IPS-20b (cell line): ENCODE data around the gene ST3GAL2.
A peak's percentile ranks its signal among the peaks of the same experiment; 100 is the strongest.
"Not testable (repeated sequence)": the region's sequence is repeated elsewhere in the genome, so short reads cannot be mapped to it uniquely, and the experiment has no call there.

ENCODE experiments used
- H3K27ac ChIP-seq: one replicate; pipeline ENCODE4 v1.5.1; 2013; ENCODE audit warnings: low read length
- H3K27me3 ChIP-seq: 2 replicates; pipeline ENCODE4 v1.6.1; 2013; ENCODE audit warnings: mild to moderate bottlenecking, low read length, inconsistent platforms; ENCODE audit not compliant: insufficient read depth
- H3K36me3 ChIP-seq: 2 replicates; pipeline ENCODE4 v1.6.1; 2013; ENCODE audit warnings: low read depth, mild to moderate bottlenecking, inconsistent platforms, low read length, moderate library complexity; ENCODE audit not compliant: insufficient read depth
- H3K4me1 ChIP-seq: 2 replicates; pipeline ENCODE4 v1.6.1; 2013; ENCODE audit warnings: mild to moderate bottlenecking, control low read depth, inconsistent platforms, low read length, moderate library complexity; ENCODE audit not compliant: insufficient read depth
- H3K4me3 ChIP-seq: 2 replicates; pipeline ENCODE4 v1.5.1; 2013; ENCODE audit warnings: mild to moderate bottlenecking, low read length, inconsistent platforms
- H3K9ac ChIP-seq: 2 replicates; pipeline ENCODE4 v1.6.1; 2013; ENCODE audit warnings: low read depth, mild to moderate bottlenecking, inconsistent platforms, low read length, moderate library complexity
- H3K9me3 ChIP-seq: 2 replicates; pipeline ENCODE4 v1.6.1; 2013; ENCODE audit warnings: mild to moderate bottlenecking, low read depth, low read length, inconsistent platforms; ENCODE audit not compliant: insufficient read depth

The ST3GAL2 gene

GRCh38 chr16:70463235-70463634 lies 24.3 kb upstream of the ST3GAL2 start:
- Histone ChIP-seq H3K36me3 (no peaks in the 10 kb centered on the region), H3K4me3 (no peak overlapping the region), H3K4me1 (no peaks in the 10 kb centered on the region), H3K27me3 (no peaks in the 10 kb centered on the region), H3K9me3 (no peaks in the 10 kb centered on the region), H3K27ac (no peak overlapping the region), H3K9ac (no peak overlapping the region)

GRCh38 chr16:70460737-70461261 lies 21.9 kb upstream of the ST3GAL2 start:
- no peak overlapping the region for H3K27ac ChIP-seq
- no peaks in the 10 kb centered on the region for H3K9me3 ChIP-seq
- no peaks in the 10 kb centered on the region for H3K4me1 ChIP-seq
- H3K9ac ChIP-seq: no peak overlapping the region
- no peaks in the 10 kb centered on the region for H3K36me3 ChIP-seq
- no peak overlapping the region for H3K4me3 ChIP-seq
- H3K27me3 ChIP-seq: no peaks in the 10 kb centered on the region

- Histone ChIP-seq H3K27me3 (no peaks in the 10 kb centered on the region), H3K4me3 (no peak overlapping the region), H3K27ac (no peak overlapping the region), H3K36me3 (no peaks in the 10 kb centered on the region), H3K9me3 (no peaks in the 10 kb centered on the region), H3K4me1 (peaks cover 3% of the 10 kb centered on the region; the same call in 1 of the 2 replicates), H3K9ac (no peak overlapping the region)
These were observed 18.7 kb upstream of the ST3GAL2 start for GRCh38 chr16:70457446-70458166.

- no peak overlapping the region for H3K9ac ChIP-seq
- no peaks in the 10 kb centered on the region for H3K27me3 ChIP-seq
- H3K4me3 ChIP-seq: no peak overlapping the region
- H3K36me3 ChIP-seq: no peaks in the 10 kb centered on the region
- no peaks in the 10 kb centered on the region for H3K9me3 ChIP-seq
- H3K4me1 ChIP-seq: peaks cover 3% of the 10 kb centered on the region; the same call in 1 of the 2 replicates
- no peak overlapping the region for H3K27ac ChIP-seq
These were observed 17.0 kb upstream of the ST3GAL2 start for GRCh38 chr16:70455910-70456309.

GRCh38 chr16:70454222-70455034 lies 15.5 kb upstream of the ST3GAL2 start, which contains the start of gene FCSK:
Gene FCSK, plus strand, starts transcription at chr16:70454595. Its CDS starts 8,596 bp downstream, at chr16:70463191.
- Histone ChIP-seq H3K4me3 (peak within 1 kb of the TSS; percentile 75), H3K27me3 (no peaks in the 10 kb centered on the region)

GRCh38 chr16:70453892-70454221 lies 15.0 kb upstream of the ST3GAL2 start:
- H3K9ac ChIP-seq: peak overlapping the region; percentile 91
- peak overlapping the region; percentile 75 for H3K4me3 ChIP-seq
- H3K27me3 ChIP-seq: no peaks in the 10 kb centered on the region
- H3K9me3 ChIP-seq: no peaks in the 10 kb centered on the region
- no peaks in the 10 kb centered on the region for H3K36me3 ChIP-seq
- peak overlapping the region; percentile 87 for H3K27ac ChIP-seq
- H3K4me1 ChIP-seq: peaks cover 3% of the 10 kb centered on the region; the same call in 1 of the 2 replicates

More at GRCh38 chr16:70454222-70455034, 15.5 kb upstream of the ST3GAL2 start, which contains the start of gene FCSK:
- peak within 1 kb of the TSS; percentile 91 for H3K9ac ChIP-seq
- no peaks in the 10 kb centered on the region for H3K9me3 ChIP-seq
- no peaks in the 10 kb centered on the region for H3K36me3 ChIP-seq
- H3K4me1 ChIP-seq: peaks cover 3% of the 10 kb centered on the region; the same call in 1 of the 2 replicates
- H3K27ac ChIP-seq: peak within 1 kb of the TSS; percentile 87

GRCh38 chr16:70453117-70453891 lies 14.4 kb upstream of the ST3GAL2 start:
- no peaks in the 10 kb centered on the region for H3K36me3 ChIP-seq
- H3K4me3 ChIP-seq: peak overlapping the region; percentile 75
- no peaks in the 10 kb centered on the region for H3K27me3 ChIP-seq
- peaks cover 3% of the 10 kb centered on the region; the same call in 1 of the 2 replicates for H3K4me1 ChIP-seq
- H3K9me3 ChIP-seq: no peaks in the 10 kb centered on the region
- peak overlapping the region; percentile 91; the same call in 1 of the 2 replicates for H3K9ac ChIP-seq
- no peak overlapping the region for H3K27ac ChIP-seq

GRCh38 chr16:70451004-70451340 lies 12.1 kb upstream of the ST3GAL2 start:
- not testable (repeated sequence) for H3K36me3 ChIP-seq, H3K9me3 ChIP-seq, H3K4me3 ChIP-seq, H3K27ac ChIP-seq, H3K4me1 ChIP-seq, H3K9ac ChIP-seq, H3K27me3 ChIP-seq

- not testable (repeated sequence) for H3K36me3 ChIP-seq, H3K9ac ChIP-seq, H3K9me3 ChIP-seq, H3K27ac ChIP-seq, H3K4me3 ChIP-seq, H3K27me3 ChIP-seq, H3K4me1 ChIP-seq
These were observed 11.5 kb upstream of the ST3GAL2 start for GRCh38 chr16:70450142-70451003.

- H3K4me1 ChIP-seq: no peaks in the 10 kb centered on the region
- H3K27me3 ChIP-seq: no peaks in the 10 kb centered on the region
- H3K9me3 ChIP-seq: no peaks in the 10 kb centered on the region
- no peak overlapping the region for H3K9ac ChIP-seq
- H3K4me3 ChIP-seq: no peak overlapping the region
- H3K27ac ChIP-seq: no peak overlapping the region
- H3K36me3 ChIP-seq: no peaks in the 10 kb centered on the region
These were observed 9.2 kb upstream of the ST3GAL2 start for GRCh38 chr16:70448075-70448474.
